Keratinocyte (primary cell): Measurements from ENCODE around the gene S100A14. TPM values are rescaled to one million over a fixed set of nuclear protein-coding genes. Genes with fewer than 3 reads are reported as not detected.
"Not testable (repeated sequence)": the region's sequence is repeated elsewhere in the genome, so short reads cannot be mapped to it uniquely, and the experiment has no call there.

Experiments
- DNase-seq: peaks from one replicate; pipeline ENCODE4 v3.0.0-alpha.2; 2011; ENCODE audit warnings: low read depth, missing footprints, low spot score
- FAIRE-seq: peaks from 2 replicates; lab custom pipeline; 2011; peaks lifted over from hg19 to GRCh38; lab: Jason Lieb, UNC
- H2AFZ ChIP-seq: 2 replicates; pipeline ENCODE4 v1.6.0; 2012; ENCODE audit warnings: low read length, control low read depth, inconsistent platforms; ENCODE audit not compliant: control insufficient read depth
- H3K27ac ChIP-seq: 2 replicates; pipeline ENCODE4 v1.5.1; 2011; ENCODE audit warnings: low read length; ENCODE audit not compliant: control insufficient read depth, insufficient read depth
- H3K27me3 ChIP-seq: 3 replicates; pipeline ENCODE4 v1.6.0; 2011; ENCODE audit warnings: low read length; ENCODE audit not compliant: control insufficient read depth, insufficient read depth; ENCODE audit errors: extremely low read depth
- H3K36me3 ChIP-seq, 2 experiments: 2 replicates in 1 of 2; 3 replicates in 1 of 2; pipeline ENCODE4 v1.5.1; 2011; ENCODE audit warnings: low read length in 2 of 2, mild to moderate bottlenecking in 1 of 2; ENCODE audit not compliant: control insufficient read depth in 2 of 2, insufficient read depth in 2 of 2; ENCODE audit errors: extremely low read depth in 1 of 2
- H3K4me1 ChIP-seq: 3 replicates; pipeline ENCODE4 v1.5.1; 2011; ENCODE audit warnings: low read length; ENCODE audit not compliant: control insufficient read depth, insufficient read depth; ENCODE audit errors: extremely low read depth
- H3K4me2 ChIP-seq: 3 replicates; pipeline ENCODE4 v1.6.0; 2011; ENCODE audit warnings: low read depth, low read length; ENCODE audit not compliant: control insufficient read depth, insufficient read depth; ENCODE audit errors: extremely low read depth
- H3K4me3 ChIP-seq, 3 experiments: fragments of 200-600 bp in 1 of 3; sonication (generic) in 1 of 3; 2 replicates in 2 of 3; 3 replicates in 1 of 3; pipeline ENCODE4 v1.5.1; 2011 to 2016; ENCODE audit warnings: low read length in 3 of 3, mild to moderate bottlenecking in 3 of 3, control low read depth in 2 of 3, inconsistent platforms in 1 of 3, low read depth in 1 of 3, mixed read lengths in 1 of 3, mixed run types in 1 of 3, moderate library complexity in 1 of 3; ENCODE audit not compliant: control insufficient read depth in 2 of 3, insufficient read depth in 2 of 3; ENCODE audit errors: extremely low read depth in 1 of 3
- H3K79me2 ChIP-seq: 2 replicates; pipeline ENCODE4 v1.6.0; 2012; ENCODE audit warnings: low read length; ENCODE audit not compliant: control insufficient read depth, insufficient read depth
- H3K9ac ChIP-seq: 3 replicates; pipeline ENCODE4 v1.6.0; 2011; ENCODE audit warnings: low read length; ENCODE audit not compliant: control insufficient read depth, insufficient read depth; ENCODE audit errors: extremely low read depth
- H3K9me1 ChIP-seq: 3 replicates; pipeline ENCODE4 v1.6.0; 2011; ENCODE audit warnings: low read length; ENCODE audit not compliant: control insufficient read depth, insufficient read depth; ENCODE audit errors: extremely low read depth
- H3K9me3 ChIP-seq: 2 replicates; pipeline ENCODE4 v1.5.1; 2012; ENCODE audit warnings: low read depth, low read length; ENCODE audit not compliant: control insufficient read depth
- H4K20me1 ChIP-seq: 3 replicates; pipeline ENCODE4 v1.6.0; 2011; ENCODE audit warnings: low read length; ENCODE audit not compliant: control insufficient read depth, insufficient read depth; ENCODE audit errors: extremely low read depth
- CTCF ChIP-seq, 3 experiments: IDR thresholded peaks in 1 of 3; conservative IDR thresholded peaks in 1 of 3; optimal IDR thresholded peaks in 1 of 3; 2 replicates in 2 of 3; 3 replicates in 1 of 3; pipeline versions ENCODE3 to v1.5.1; 2011; ENCODE audit warnings: low read length in 3 of 3, mild to moderate bottlenecking in 3 of 3, moderate library complexity in 2 of 3, control low read depth in 1 of 3, inconsistent platforms in 1 of 3; ENCODE audit not compliant: insufficient read depth in 2 of 3; ENCODE audit errors: extremely low read depth in 1 of 3
- EZH2 ChIP-seq: IDR thresholded peaks from one replicate; pipeline ENCODE4 v1.6.1; 2012; ENCODE audit warnings: inconsistent platforms, mild to moderate bottlenecking, low read length, moderate library complexity
- dilution Hi-C: fragments of 300-500 bp; cut with MboI; formaldehyde crosslinking; loops from one replicate; pipeline ENCODE4 v1.7.0; 2020; ENCODE audit warnings: low sequenced_read_pairs; ENCODE audit not compliant: extremely low pct_ligation_motif_present
- polyA plus RNA-seq, 5 experiments: library from polyadenylated mRNA; depleted of rRNA in 3 of 5; stranded (reverse) in 3 of 5; stranded (forward) in 1 of 5; unstranded in 1 of 5; fragments of >200 nt; gene quantifications; 1 replicate in 1 of 5; 2 replicates in 3 of 5; 3 replicates in 1 of 5; pipeline versions ENCODE4 v1.2.1 to v1.2.3, GENCODE V29; 2011 to 2012; ENCODE audit warnings: missing spikeins in 2 of 5, low read depth in 1 of 5, low replicate concordance in 1 of 5

Gene S100A14
- polyA plus RNA-seq, 1 donor (not counting 4 experiments of a cell fraction or from before 2014, with no cell fraction given) = 1,394 TPM

GRCh38 chr1:153585006-153585405 lies 31.1 kb downstream of the S100A14 start:
- Histone ChIP-seq H3K9ac (no peak overlapping the region), H3K4me1 (peaks cover 7% of the 10 kb centered on the region), H3K9me3 (no peaks in the 10 kb centered on the region), H3K79me2 (no peaks in the 10 kb centered on the region), H3K9me1 (no peaks in the 10 kb centered on the region), H3K4me3 (no peak overlapping the region), H2AFZ (no peak overlapping the region), H4K20me1 (no peaks in the 10 kb centered on the region), H3K27me3 (no peaks in the 10 kb centered on the region), H3K27ac (no peak overlapping the region), H3K36me3 (no peaks in the 10 kb centered on the region), H3K4me2 (no peak overlapping the region)
- no peak for DNase-seq
- TF ChIP-seq CTCF (optimal IDR thresholded peaks at IDR 0.05 in 1 of 3, IDR thresholded peaks at IDR 0.05 in 1 of 3, conservative IDR thresholded peaks at IDR 0.05 in 1 of 3; ENCODE audit: extremely low read depth in 1 of 3, insufficient read depth in 2 of 3, low read length in 3 of 3) = no peak
- no peak for TF ChIP-seq EZH2
- dilution Hi-C loops = no loop called here
- FAIRE-seq = no peak

GRCh38 chr1:153583976-153584375 lies 32.1 kb downstream of the S100A14 start:
- no peaks in the 10 kb centered on the region for H3K9me1 ChIP-seq
- FAIRE-seq (no peak), DNase-seq (no peak)
- dilution Hi-C loops = no loop called here
- no peak for TF ChIP-seq EZH2
- no peak for TF ChIP-seq CTCF (optimal IDR thresholded peaks at IDR 0.05 in 1 of 3, IDR thresholded peaks at IDR 0.05 in 1 of 3, conservative IDR thresholded peaks at IDR 0.05 in 1 of 3; ENCODE audit: extremely low read depth in 1 of 3, insufficient read depth in 2 of 3, low read length in 3 of 3)
- no peaks in the 10 kb centered on the region for H3K36me3 ChIP-seq
- H3K4me2 ChIP-seq = no peak overlapping the region
- no peaks in the 10 kb centered on the region for H3K27me3 ChIP-seq
- H3K9me3 ChIP-seq = no peaks in the 10 kb centered on the region
- H3K9ac ChIP-seq = no peak overlapping the region
- no peaks in the 10 kb centered on the region for H3K79me2 ChIP-seq
- H3K4me3 ChIP-seq = no peak overlapping the region
- H3K27ac ChIP-seq = no peak overlapping the region
- no peak overlapping the region for H2AFZ ChIP-seq
- H3K4me1 ChIP-seq = peaks cover 7% of the 10 kb centered on the region
- no peaks in the 10 kb centered on the region for H4K20me1 ChIP-seq

- FAIRE-seq, H3K4me2 ChIP-seq, dilution Hi-C loops: not testable (repeated sequence)
Observed at GRCh38 chr1:153583514-153583913, 32.6 kb downstream of the S100A14 start.

GRCh38 chr1:153582836-153583235 lies 33.3 kb downstream of the S100A14 start:
- H3K4me3 ChIP-seq, H3K9me3 ChIP-seq, H3K27ac ChIP-seq, H4K20me1 ChIP-seq, H2AFZ ChIP-seq, dilution Hi-C loops, H3K9ac ChIP-seq, H3K4me2 ChIP-seq, H3K9me1 ChIP-seq, DNase-seq, H3K27me3 ChIP-seq, H3K79me2 ChIP-seq, FAIRE-seq, H3K36me3 ChIP-seq: not testable (repeated sequence)
- H3K4me1 ChIP-seq = peaks cover 19% of the 10 kb centered on the region

More at GRCh38 chr1:153583514-153583913, 32.6 kb downstream of the S100A14 start:
- not testable (repeated sequence) for H3K27me3 ChIP-seq, H3K9me1 ChIP-seq, DNase-seq, H3K4me3 ChIP-seq, H3K79me2 ChIP-seq, H2AFZ ChIP-seq, H3K9ac ChIP-seq, H3K9me3 ChIP-seq, H3K36me3 ChIP-seq, H3K27ac ChIP-seq, H4K20me1 ChIP-seq
- peaks cover 12% of the 10 kb centered on the region for H3K4me1 ChIP-seq
